HUES6 (cell line): ENCODE data around the gene NSUN3.

Experiments used
- H3K27ac ChIP-seq: 2 replicates; pipeline ENCODE4 v1.7.0; 2013; ENCODE audit warnings: low read depth, mild to moderate bottlenecking, low read length, inconsistent platforms
- H3K27me3 ChIP-seq: 2 replicates; pipeline ENCODE4 v1.6.1; 2013; ENCODE audit warnings: low read length; ENCODE audit not compliant: control insufficient read depth, insufficient read depth
- H3K36me3 ChIP-seq: 2 replicates; pipeline ENCODE4 v1.6.1; 2013; ENCODE audit warnings: low read length; ENCODE audit not compliant: control insufficient read depth, insufficient read depth
- H3K4me1 ChIP-seq: 2 replicates; pipeline ENCODE4 v1.6.1; 2013; ENCODE audit warnings: low read length; ENCODE audit not compliant: control insufficient read depth, insufficient read depth
- H3K4me3 ChIP-seq: 2 replicates; pipeline ENCODE4 v1.5.1; 2013; ENCODE audit warnings: low read depth, low read length
- H3K9ac ChIP-seq: one replicate; pipeline ENCODE4 v1.6.1; 2013; ENCODE audit warnings: mild to moderate bottlenecking, low read length
- H3K9me3 ChIP-seq: 2 replicates; pipeline ENCODE4 v1.6.1; 2013; ENCODE audit warnings: low read depth, low read length; ENCODE audit not compliant: control insufficient read depth, insufficient read depth

Gene NSUN3

DNA sequence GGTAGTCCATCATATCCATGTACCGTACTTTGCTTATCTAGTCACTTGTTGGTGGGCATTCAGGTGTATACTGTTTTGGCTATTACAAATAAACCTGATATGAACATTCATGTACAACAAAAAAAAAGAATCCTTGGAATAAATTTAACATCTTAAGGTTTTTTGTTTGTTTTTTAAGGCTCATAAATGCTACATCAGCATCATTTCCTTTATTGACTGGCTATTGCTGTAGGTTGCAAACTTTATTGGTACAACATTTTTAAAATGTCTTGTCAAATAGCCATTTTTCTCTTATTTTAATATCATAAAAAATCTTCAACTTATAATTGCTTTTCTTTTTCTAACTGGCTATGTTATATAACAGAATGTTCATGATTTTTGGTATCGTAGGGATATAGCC, 16.3 kb upstream of the NSUN3 start:
- peaks cover 15% of the 10 kb centered on the region for H3K36me3 ChIP-seq
- H3K4me1 ChIP-seq: no peaks in the 10 kb centered on the region
- no peak overlapping the region for H3K9ac ChIP-seq
- no peak overlapping the region for H3K27ac ChIP-seq
- no peaks in the 10 kb centered on the region for H3K27me3 ChIP-seq
- H3K4me3 ChIP-seq: no peak overlapping the region
- peaks cover 14% of the 10 kb centered on the region; the same call in 1 of the 2 replicates for H3K9me3 ChIP-seq

GRCh38 chr3:94049267-94049666, 13.6 kb upstream of the NSUN3 start:
- peaks cover 12% of the 10 kb centered on the region for H3K36me3 ChIP-seq
- no peak overlapping the region for H3K9ac ChIP-seq
- H3K4me3 ChIP-seq: no peak overlapping the region
- no peaks in the 10 kb centered on the region for H3K9me3 ChIP-seq
- H3K27ac ChIP-seq: no peak overlapping the region
- H3K4me1 ChIP-seq: no peaks in the 10 kb centered on the region
- no peaks in the 10 kb centered on the region for H3K27me3 ChIP-seq

DNA sequence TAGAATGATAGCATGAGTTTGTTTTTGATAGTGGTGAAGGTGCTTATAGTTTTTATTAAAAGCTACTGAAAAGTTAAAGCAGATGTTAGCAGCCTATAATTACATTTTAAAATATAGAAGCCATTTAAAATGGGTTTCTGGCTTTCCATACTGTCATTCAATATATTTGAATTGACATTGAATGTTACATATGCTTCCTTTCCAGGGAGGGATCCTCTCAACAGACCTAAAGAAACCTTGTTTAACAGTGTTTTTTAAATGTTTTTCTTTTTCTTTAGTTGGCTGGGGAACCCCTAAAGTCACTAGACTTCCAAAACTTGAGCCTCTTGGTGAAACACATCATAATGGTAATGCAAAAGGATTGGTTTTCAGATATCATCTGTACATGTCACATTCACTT, 12.3 kb upstream of the NSUN3 start:
- no peak overlapping the region for H3K4me3 ChIP-seq
- no peaks in the 10 kb centered on the region for H3K9me3 ChIP-seq
- no peaks in the 10 kb centered on the region for H3K27me3 ChIP-seq
- H3K27ac ChIP-seq: no peak overlapping the region
- peaks cover 6% of the 10 kb centered on the region; the same call in 1 of the 2 replicates for H3K36me3 ChIP-seq
- H3K9ac ChIP-seq: no peak overlapping the region
- no peaks in the 10 kb centered on the region for H3K4me1 ChIP-seq

- Histone ChIP-seq H3K36me3 (no peaks in the 10 kb centered on the region), H3K9ac (no peak overlapping the region), H3K4me1 (0 out of 2 replicates have a peak, but pooled peaks cover 3% of the 10 kb centered on the region), H3K27ac (no peak overlapping the region), H3K9me3 (no peaks in the 10 kb centered on the region), H3K27me3 (no peaks in the 10 kb centered on the region), H3K4me3 (no peak overlapping the region)
Measured at GRCh38 chr3:94061297-94061696, 1.6 kb upstream of the NSUN3 start.

DNA sequence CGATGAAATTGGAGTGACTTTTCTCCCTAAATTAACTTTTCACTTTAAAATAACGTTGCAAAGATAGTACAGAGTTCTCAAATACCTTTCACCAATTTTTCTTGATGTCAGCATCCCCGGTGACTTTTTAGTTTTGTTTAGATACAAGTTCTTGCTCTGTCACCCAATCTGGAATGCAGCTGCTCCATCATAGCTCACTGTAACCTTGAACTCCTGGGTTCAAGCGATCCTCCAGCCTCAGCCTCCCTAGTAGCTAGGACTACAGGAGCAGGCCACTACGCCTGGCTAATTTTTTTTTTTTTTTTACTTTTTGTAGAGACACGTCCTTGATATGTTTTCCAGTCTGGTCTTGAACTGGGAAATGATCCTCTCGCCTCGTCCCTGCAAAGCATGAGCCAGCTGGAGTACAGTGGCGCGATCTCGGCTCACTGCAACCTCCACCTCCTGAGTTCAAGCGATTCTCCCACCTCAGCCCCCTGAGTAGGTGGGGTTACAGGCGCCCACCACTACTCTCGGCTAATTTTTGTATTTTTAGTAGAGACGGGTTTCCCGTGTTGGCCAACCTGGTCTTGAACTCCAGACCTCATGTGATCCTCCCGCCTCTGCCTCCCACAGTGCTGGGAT, 747 bp downstream of the NSUN3 start:
- Histone ChIP-seq H3K4me3 (peak overlapping the region; percentile 86), H3K27ac (peak overlapping the region; percentile 93), H3K9me3 (no peaks in the 10 kb centered on the region), H3K36me3 (peaks cover 3% of the 10 kb centered on the region; the same call in 1 of the 2 replicates), H3K9ac (peak overlapping the region; percentile 93), H3K27me3 (no peaks in the 10 kb centered on the region), H3K4me1 (0 out of 2 replicates have a peak, but pooled peaks cover 3% of the 10 kb centered on the region)

DNA sequence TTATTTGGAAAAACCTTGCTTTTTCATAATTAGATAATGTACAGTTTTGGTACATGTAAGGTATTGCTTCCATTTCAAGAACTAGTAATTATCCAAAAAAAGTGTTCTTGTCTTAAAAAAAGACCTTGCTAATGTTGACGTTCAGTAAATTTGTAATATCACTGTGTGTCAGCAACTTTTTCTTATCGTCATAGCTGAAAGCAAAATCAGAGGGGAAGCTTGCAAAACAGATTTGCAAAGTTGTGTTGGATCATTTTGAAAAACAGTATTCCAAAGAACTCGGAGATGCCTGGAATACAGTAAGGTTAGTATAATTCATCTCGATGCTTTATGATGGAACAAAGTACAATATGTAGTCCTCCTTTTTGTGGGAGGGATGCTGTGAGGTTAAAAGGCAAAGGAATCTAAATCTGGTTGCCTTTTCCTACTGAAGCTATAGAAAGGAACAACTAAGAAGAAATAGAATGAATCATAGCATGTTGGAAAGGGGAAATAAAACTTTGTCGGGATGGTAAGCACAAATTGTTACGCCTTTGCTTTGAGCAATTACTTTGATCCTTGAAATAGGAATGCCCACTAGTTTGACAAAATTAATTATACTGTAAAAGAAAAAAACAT, 1.5 kb downstream of the NSUN3 start:
- Histone ChIP-seq H3K4me3 (no peak overlapping the region; the same call in 1 of the 2 replicates), H3K27me3 (no peaks in the 10 kb centered on the region), H3K36me3 (peaks cover 3% of the 10 kb centered on the region; the same call in 1 of the 2 replicates), H3K27ac (no peak overlapping the region), H3K9me3 (no peaks in the 10 kb centered on the region), H3K9ac (no peak overlapping the region), H3K4me1 (0 out of 2 replicates have a peak, but pooled peaks cover 3% of the 10 kb centered on the region)

DNA sequence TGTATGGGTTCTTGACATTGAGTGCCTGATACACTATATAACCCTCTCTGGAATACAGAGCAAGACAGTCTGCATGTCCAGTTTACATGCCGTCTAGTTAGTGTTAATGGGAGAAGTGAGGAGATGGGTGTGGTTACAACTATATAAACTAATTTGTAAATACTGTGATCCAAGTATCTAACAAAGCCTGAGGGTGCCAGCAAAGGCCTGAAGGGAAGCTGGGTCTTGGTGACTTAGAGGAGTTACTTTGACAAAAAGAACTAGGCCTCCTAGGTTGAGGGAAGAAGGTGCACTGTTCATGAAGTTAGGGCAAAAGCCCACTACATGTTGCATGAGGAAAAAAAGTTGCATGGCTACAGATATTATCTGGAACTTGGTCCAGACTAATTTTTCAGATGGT, 2.3 kb downstream of the NSUN3 start:
- Histone ChIP-seq H3K4me1 (0 out of 2 replicates have a peak, but pooled peaks cover 3% of the 10 kb centered on the region), H3K9ac (no peak overlapping the region)

DNA sequence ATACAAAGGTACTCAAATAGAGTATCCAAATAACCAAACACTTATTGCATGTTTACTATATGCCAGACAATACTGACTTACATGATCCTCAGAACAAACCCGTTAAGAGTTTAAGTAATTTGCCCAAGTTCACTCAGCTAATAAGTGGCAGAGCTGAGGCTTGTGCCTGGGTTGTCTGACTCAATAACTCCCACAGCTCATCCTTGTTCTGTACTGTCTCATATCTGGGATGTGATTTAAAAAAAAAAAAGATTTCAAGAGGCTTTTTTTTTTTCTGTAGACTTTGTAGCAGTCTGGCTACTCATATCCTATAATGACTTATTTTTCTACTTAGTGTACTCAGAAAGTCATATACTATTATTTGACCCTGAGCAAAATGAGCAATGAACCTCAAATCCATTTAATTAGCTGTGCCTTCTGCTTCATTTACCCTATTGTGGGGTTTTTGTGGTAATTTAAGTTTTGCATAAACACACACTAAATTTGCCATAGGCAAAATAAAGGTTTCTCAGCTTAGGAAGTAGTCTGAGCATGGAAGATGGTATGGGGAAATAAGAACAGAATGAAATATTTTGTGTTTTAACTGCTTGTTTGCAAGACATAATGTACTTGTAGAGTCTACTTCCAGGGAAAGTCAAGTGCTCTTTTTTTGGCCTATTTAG, 3.1 kb downstream of the NSUN3 start:
- Histone ChIP-seq H3K36me3 (peaks cover 3% of the 10 kb centered on the region; the same call in 1 of the 2 replicates), H3K27ac (no peak overlapping the region), H3K9me3 (no peaks in the 10 kb centered on the region), H3K27me3 (no peaks in the 10 kb centered on the region), H3K4me1 (0 out of 2 replicates have a peak, but pooled peaks cover 3% of the 10 kb centered on the region), H3K9ac (no peak overlapping the region), H3K4me3 (no peak overlapping the region)

More for the DNA sequence above, 2.3 kb downstream of the NSUN3 start:
- Histone ChIP-seq H3K27me3 (no peaks in the 10 kb centered on the region), H3K36me3 (peaks cover 3% of the 10 kb centered on the region; the same call in 1 of the 2 replicates), H3K27ac (no peak overlapping the region), H3K4me3 (no peak overlapping the region), H3K9me3 (no peaks in the 10 kb centered on the region)

GRCh38 chr3:94066506-94067500, 3.9 kb downstream of the NSUN3 start:
- Histone ChIP-seq H3K27ac (no peak overlapping the region), H3K9me3 (no peaks in the 10 kb centered on the region), H3K36me3 (peaks cover 3% of the 10 kb centered on the region; the same call in 1 of the 2 replicates), H3K9ac (no peak overlapping the region), H3K27me3 (no peaks in the 10 kb centered on the region), H3K4me1 (0 out of 2 replicates have a peak, but pooled peaks cover 2% of the 10 kb centered on the region), H3K4me3 (no peak overlapping the region)

DNA sequence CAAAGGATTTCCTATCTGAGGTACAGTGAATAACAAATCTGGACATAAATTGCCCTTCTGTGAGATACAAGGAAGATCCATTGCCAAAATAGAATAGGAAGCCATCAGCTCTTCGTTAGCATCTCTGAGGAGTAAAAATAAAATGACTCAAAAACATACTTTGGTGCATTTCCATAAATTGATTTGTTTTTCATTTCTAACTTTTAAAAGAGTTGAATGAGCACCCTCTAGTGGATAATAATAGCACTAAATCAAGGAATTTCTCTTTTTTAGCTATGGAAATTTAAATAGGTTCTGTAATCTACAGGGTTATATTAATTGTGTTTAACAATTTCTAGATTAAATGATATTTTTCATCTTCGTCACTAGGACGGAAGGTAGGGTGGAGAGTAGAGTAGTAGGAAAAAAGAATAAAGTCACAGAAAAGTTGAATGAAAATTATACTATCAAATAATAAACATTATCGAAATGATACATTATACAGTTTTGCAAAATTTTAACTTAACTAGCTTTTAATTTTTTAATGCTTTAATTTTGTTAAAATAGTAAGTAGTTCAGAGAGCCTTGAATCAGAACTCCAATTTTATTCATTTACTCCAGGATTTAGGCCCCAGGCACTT, 6.4 kb downstream of the NSUN3 start:
- no peaks in the 10 kb centered on the region for H3K9me3 ChIP-seq
- no peaks in the 10 kb centered on the region for H3K27me3 ChIP-seq
- H3K4me3 ChIP-seq: no peak overlapping the region
- H3K27ac ChIP-seq: no peak overlapping the region
- no peak overlapping the region for H3K9ac ChIP-seq
- peaks cover 3% of the 10 kb centered on the region; the same call in 1 of the 2 replicates for H3K36me3 ChIP-seq
- H3K4me1 ChIP-seq: no peaks in the 10 kb centered on the region
